Small intestine (tissue), 7 donors: Measurements from ENCODE around the gene TOMM40L. TPM values are rescaled to one million over a fixed set of nuclear protein-coding genes. Genes with fewer than 3 reads are reported as not detected.
A peak's percentile ranks its signal among the peaks of the same experiment; 100 is the strongest.
"Not testable (repeated sequence)": the region's sequence is repeated elsewhere in the genome, so short reads cannot be mapped to it uniquely, and the experiment has no call there.

ENCODE experiments used
- DNase-seq, 2 donors: peaks; one replicate each; pipeline versions ENCODE4 v3.0.0 to v3.0.0-alpha.2; 2013
- FAIRE-seq: peaks from 2 replicates; lab custom pipeline; 2012; peaks lifted over from hg19 to GRCh38; lab: Jason Lieb, UNC
- H3K27ac ChIP-seq, 3 donors: one replicate each; pipeline ENCODE4 v1.5.1; 2013; ENCODE audit warnings: low read length in 2 of 3, mild to moderate bottlenecking in 2 of 3, control low read depth in 1 of 3, inconsistent platforms in 1 of 3, low read depth in 1 of 3, moderate library complexity in 1 of 3
- H3K27me3 ChIP-seq, 3 donors: one replicate each; pipeline ENCODE4 v1.6.1; 2013; ENCODE audit warnings: low read length in 3 of 3, inconsistent platforms in 1 of 3; ENCODE audit not compliant: control insufficient read depth in 3 of 3, insufficient read depth in 3 of 3
- H3K36me3 ChIP-seq, 3 donors: one replicate each; pipeline ENCODE4 v1.6.1; 2013; ENCODE audit warnings: low read length in 3 of 3, inconsistent platforms in 1 of 3, low read depth in 1 of 3, mild to moderate bottlenecking in 1 of 3, moderate library complexity in 1 of 3; ENCODE audit not compliant: control insufficient read depth in 3 of 3, insufficient read depth in 2 of 3
- H3K4me1 ChIP-seq, 3 donors: one replicate each; pipeline ENCODE4 v1.6.1; 2013; ENCODE audit warnings: low read length in 2 of 3, inconsistent platforms in 1 of 3, low read depth in 1 of 3, mild to moderate bottlenecking in 1 of 3, moderate library complexity in 1 of 3; ENCODE audit not compliant: control insufficient read depth in 3 of 3, insufficient read depth in 2 of 3
- H3K4me3 ChIP-seq, 3 donors: one replicate each; pipeline ENCODE4 v1.5.1; 2013; ENCODE audit warnings: low read length in 3 of 3, control low read depth in 1 of 3, inconsistent platforms in 1 of 3, low read depth in 1 of 3, mild to moderate bottlenecking in 1 of 3, moderate library complexity in 1 of 3
- H3K9me3 ChIP-seq, 2 donors: one replicate each; pipeline ENCODE4 v1.6.1; 2013; ENCODE audit warnings: low read depth in 1 of 2, low read length in 1 of 2; ENCODE audit not compliant: control insufficient read depth in 2 of 2, insufficient read depth in 1 of 2
- WGBS, 3 donors: extraction: QIAGEN DNeasy Blood & Tissue Kit; methylation state at CpG; one replicate each; pipeline ENCODE4 v1.1.7; 2013; 5-methylcytosine and 5-hydroxymethylcytosine counted together
- polyA plus RNA-seq, 4 donors: library from polyadenylated mRNA; stranded (reverse) in 3 of 4; unstranded in 1 of 4; fragments of 200-250 nt in 3 of 4; fragments of 120-200 nt in 1 of 4; gene quantifications; one replicate each; pipeline versions ENCODE4 v1.2.1 to v1.2.3, GENCODE V29; 2013
- donor health status: healthy with polysubstance abuse.
- donor health status: control.
- donor health status: control.
- donor health status: Bipolar disorder and iron deficiency.
- donor health status: healthy.

TOMM40L gene
- polyA plus RNA-seq, 4 donors: 12.4 to 32.9 (median 22.1) TPM

DNA sequence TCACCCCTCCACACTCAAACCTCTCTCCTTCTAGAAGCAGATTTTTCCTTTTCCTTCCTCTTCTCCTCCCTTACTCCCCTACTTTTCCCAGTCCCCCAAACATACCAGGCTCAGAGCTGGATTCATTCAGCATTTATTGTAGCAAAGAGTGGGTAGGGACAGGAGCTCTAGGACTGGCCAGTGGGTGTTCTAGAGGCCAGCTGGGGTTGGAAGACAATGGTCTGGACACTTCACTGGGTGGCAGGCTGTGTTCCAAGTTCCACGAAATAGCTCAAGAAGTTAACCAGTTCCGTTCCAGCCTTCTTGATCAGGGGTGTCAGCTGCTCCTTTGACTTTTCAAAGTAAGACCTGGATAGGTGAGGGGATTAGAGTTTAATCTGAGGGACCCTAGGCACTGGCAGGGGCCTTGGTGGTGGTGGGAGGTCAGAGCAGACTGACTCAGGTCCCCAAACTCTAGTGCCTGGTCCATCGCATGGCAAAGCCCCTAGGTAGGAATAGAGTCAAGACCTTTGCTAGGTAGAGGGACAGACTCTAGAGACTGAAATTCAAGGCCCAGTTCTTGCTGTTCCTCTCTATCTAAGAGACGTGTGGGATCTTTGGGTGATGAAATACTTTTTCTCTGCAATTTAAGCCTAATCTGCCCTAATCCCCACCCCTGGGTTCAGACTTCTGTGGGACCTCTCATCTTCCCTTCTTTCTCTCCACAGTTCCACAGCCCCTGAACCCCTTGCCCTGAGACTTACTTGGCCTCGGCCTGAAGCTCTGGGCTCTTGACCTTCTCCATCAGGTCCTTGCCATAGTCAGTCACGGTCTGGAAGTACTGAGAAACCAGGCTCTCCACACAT, 3.5 kb upstream of the TOMM40L start:
- FAIRE-seq: no peak
- Histone ChIP-seq H3K4me1 (peaks cover 0 to 72% (median 14%) of the 10 kb centered on the region in 3 donors), H3K27me3 (no peaks in the 10 kb centered on the region), H3K4me3 (no peak overlapping the region), H3K9me3 (no peaks in the 10 kb centered on the region), H3K36me3 (no peaks in the 10 kb centered on the region), H3K27ac (no peak overlapping the region)
- no peak for DNase-seq
- WGBS, 3 donors: 80 to 84% (median 83%) methylated on average over 6 of the region's 6 CpGs

DNA sequence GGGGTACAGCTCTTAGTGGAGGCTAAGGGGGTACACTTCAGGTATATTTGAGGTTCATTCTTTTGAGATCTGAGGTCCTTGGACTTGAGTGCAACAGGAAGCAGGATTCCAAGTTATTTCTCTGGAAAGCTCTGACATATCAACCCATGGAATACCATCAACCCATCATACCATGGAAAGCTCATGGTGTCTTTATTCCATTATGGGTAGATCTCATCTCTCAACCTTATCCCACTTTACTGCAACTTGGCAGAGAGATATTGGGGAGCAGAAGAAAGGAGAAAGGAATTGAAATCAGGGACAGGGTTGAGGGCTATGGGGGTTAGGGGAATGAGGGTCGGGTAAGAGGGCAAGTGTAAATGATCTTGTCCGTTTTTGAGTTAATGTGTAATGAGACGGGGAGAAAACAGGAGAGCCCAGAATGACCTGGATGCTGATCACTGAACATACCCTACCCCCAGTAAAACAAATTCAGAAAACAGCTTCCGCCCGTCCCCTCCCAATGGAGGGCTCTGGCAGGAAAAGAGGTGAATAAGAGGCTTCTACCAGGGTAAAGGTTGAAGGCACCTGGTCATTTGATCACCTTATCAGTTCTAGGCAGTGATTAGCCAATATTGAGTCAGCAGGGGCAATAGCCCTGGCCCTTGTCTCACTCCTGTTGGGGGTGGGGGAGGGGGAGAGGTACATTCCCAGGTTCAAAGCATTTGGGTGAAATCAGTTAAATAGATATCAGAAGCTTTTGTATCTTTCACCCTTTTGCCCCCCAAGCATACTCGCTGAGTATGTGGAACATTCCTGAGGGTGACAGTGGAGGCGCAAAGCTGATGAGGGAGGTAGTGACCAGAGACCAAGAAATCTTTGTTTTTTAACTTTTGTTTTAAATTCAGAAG, 1.8 kb upstream of the TOMM40L start:
- Histone ChIP-seq H3K27me3 (no peaks in the 10 kb centered on the region), H3K4me3 (no peak overlapping the region), H3K36me3 (peaks cover under 1 to 16% (median 4%) of the 10 kb centered on the region in 3 donors), H3K9me3 (no peaks in the 10 kb centered on the region), H3K4me1 (peaks cover 0 to 72% (median 8%) of the 10 kb centered on the region in 3 donors), H3K27ac (peak overlapping the region; percentile 61 to 81 (median 76))
- FAIRE-seq: no peak
- 25 to 67% (median 43%) methylated on average over 7 of the region's 7 CpGs for WGBS, 3 donors
- DNase-seq: peak; percentile 91

GRCh38 chr1:161224695-161225087, 1.2 kb upstream of the TOMM40L start:
- not testable (repeated sequence) for H3K9me3 ChIP-seq, DNase-seq, FAIRE-seq, H3K4me3 ChIP-seq, H3K27me3 ChIP-seq
- peak overlapping the region; percentile 17 to 94 (median 87) for H3K27ac ChIP-seq
- peaks cover 3 to 22% (median 9%) of the 10 kb centered on the region in 3 donors for H3K36me3 ChIP-seq
- peaks cover 0 to 72% (median 8%) of the 10 kb centered on the region in 3 donors for H3K4me1 ChIP-seq
- WGBS, 3 donors: 57 to 70% (median 63%) methylated on average over 11 to 13 of the region's 13 CpGs

- no peak for DNase-seq
- WGBS, 3 donors: 59 to 84% (median 79%) methylated on average over 7 of the region's 7 CpGs
- Histone ChIP-seq H3K27me3 (no peaks in the 10 kb centered on the region), H3K36me3 (peaks cover 3 to 27% (median 9%) of the 10 kb centered on the region in 3 donors), H3K27ac (peak overlapping the region; percentile 80 to 94 (median 87)), H3K9me3 (no peaks in the 10 kb centered on the region), H3K4me1 (peaks cover 0 to 72% (median 8%) of the 10 kb centered on the region in 3 donors), H3K4me3 (no peak overlapping the region)
- FAIRE-seq: no peak
Observed at GRCh38 chr1:161225178-161225533, 704 bp upstream of the TOMM40L start.

- DNase-seq (no peak), FAIRE-seq (no peak)
- no peaks in the 10 kb centered on the region for H3K9me3 ChIP-seq
- H3K27ac ChIP-seq: peak overlapping the region; percentile 28 to 55 (median 55)
- peak overlapping the region; percentile 45 to 89 (median 64) for H3K4me3 ChIP-seq
- H3K36me3 ChIP-seq: peaks cover 3 to 35% (median 11%) of the 10 kb centered on the region in 3 donors
- H3K4me1 ChIP-seq: peaks cover 0 to 67% (median 8%) of the 10 kb centered on the region in 3 donors
- no peaks in the 10 kb centered on the region for H3K27me3 ChIP-seq
- 6 to 9% (median 6%) methylated on average over 15 of the region's 15 CpGs for WGBS, 3 donors
Observed at GRCh38 chr1:161226320-161226711, 456 bp downstream of the TOMM40L start.

DNA sequence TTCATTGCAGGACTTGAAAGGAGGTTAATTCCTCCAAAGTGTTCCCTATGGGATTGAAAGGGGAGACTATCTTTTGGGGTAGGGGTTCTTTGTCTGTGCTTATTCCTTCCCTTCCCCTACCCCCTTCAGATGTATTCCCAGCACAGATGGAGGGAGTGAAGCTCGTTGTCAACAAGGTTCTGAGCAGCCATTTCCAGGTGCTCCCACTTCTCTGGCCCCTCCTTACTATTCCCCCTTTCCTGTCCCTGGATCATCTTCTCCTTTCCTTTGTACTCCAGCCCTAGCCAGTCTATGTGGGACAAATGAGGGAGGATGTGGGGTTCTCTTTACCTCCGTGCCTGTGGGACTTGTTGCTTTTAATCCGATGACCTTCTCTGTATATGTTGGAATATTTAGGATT, 899 bp downstream of the TOMM40L start:
- Histone ChIP-seq H3K4me3 (peak overlapping the region in 2 of 3 donors; percentile 64 to 89), H3K36me3 (peaks cover 3 to 35% (median 11%) of the 10 kb centered on the region in 3 donors), H3K9me3 (no peaks in the 10 kb centered on the region), H3K27me3 (no peaks in the 10 kb centered on the region), H3K4me1 (peaks cover 0 to 67% (median 8%) of the 10 kb centered on the region in 3 donors), H3K27ac (peak overlapping the region in 2 of 3 donors; percentile 28 to 55)
- DNase-seq: peak in 1 of 2 donors; percentile 21
- FAIRE-seq: no peak
- WGBS, 3 donors: 49 to 61% (median 50%) methylated on average over 3 of the region's 3 CpGs

GRCh38 chr1:161227196-161227871, 1.5 kb downstream of the TOMM40L start:
- FAIRE-seq (no peak), DNase-seq (peak; percentile 82 to 89)
- peaks cover 3 to 36% (median 11%) of the 10 kb centered on the region in 3 donors for H3K36me3 ChIP-seq
- H3K27ac ChIP-seq: peak overlapping the region; percentile 18 to 55 (median 28)
- H3K9me3 ChIP-seq: no peaks in the 10 kb centered on the region
- H3K4me1 ChIP-seq: peaks cover 0 to 66% (median 8%) of the 10 kb centered on the region in 3 donors
- peak overlapping the region in 2 of 3 donors; percentile 64 to 89 for H3K4me3 ChIP-seq
- 39 to 43% (median 40%) methylated on average over 10 to 11 of the region's 11 CpGs for WGBS, 3 donors
- H3K27me3 ChIP-seq: no peaks in the 10 kb centered on the region
